ENCODE measurements around the gene HORMAD2.

Gene HORMAD2

DNA sequence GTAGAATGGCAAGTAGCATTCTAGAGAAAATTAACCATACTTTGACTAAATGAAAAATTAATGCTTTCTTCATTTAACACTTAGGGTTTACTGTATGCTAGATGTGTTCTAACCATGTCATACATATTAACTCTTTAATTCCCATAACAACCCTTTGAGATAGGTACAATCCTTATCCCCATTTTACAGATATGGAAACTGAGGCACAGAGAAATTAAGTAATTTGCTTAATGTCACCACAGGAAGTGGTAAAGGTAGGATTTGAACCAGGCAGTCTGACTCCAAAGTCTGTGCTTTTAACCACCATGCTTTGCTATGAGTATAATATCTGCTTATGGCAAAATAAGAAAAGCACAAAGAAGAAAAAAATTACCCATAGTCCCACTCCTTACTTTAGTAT is 106.8 kb downstream of the HORMAD2 start:
- no peaks in the 10 kb centered on the region for H3K27me3 ChIP-seq (ENCODE audit: insufficient read depth, low read length, poor library complexity)
- H3K79me2 ChIP-seq (ENCODE audit: insufficient read depth, low read length) = no peaks in the 10 kb centered on the region
- H2AFZ ChIP-seq (ENCODE audit: low read depth, low read length) = no peak overlapping the region
- no peak for ATAC-seq (ENCODE audit: insufficient read depth, low read depth)
- H3K27ac ChIP-seq (ENCODE audit: low read length) = no peak overlapping the region
- H3K4me3 ChIP-seq (ENCODE audit: low read depth in 1 of 2, low read length in 2 of 2) = no peak overlapping the region
- no peaks in the 10 kb centered on the region for H3K9me3 ChIP-seq (ENCODE audit: insufficient read depth, low read length, severe bottlenecking)
- H3K9ac ChIP-seq (ENCODE audit: low read depth, low read length) = no peak overlapping the region
- peaks cover 32% of the 10 kb centered on the region for H3K4me1 ChIP-seq (ENCODE audit: insufficient read depth, low read length)
- no peaks in the 10 kb centered on the region for H4K20me1 ChIP-seq (ENCODE audit: insufficient read depth, low read length)
- no peak overlapping the region for H3K4me2 ChIP-seq (ENCODE audit: insufficient read depth, low read length)
- TF ChIP-seq CTCF (IDR thresholded peaks at IDR 0.05; ENCODE audit: borderline replicate concordance, extremely low read depth, low read length, poor library complexity, severe bottlenecking) (no peak), EZH2 (IDR thresholded peaks at IDR 0.05; ENCODE audit: borderline replicate concordance, low read depth, low read length, severe bottlenecking) (no peak)
- H3K36me3 ChIP-seq (ENCODE audit: insufficient read depth, low read length) = no peaks in the 10 kb centered on the region
- no peak for DNase-seq

- no peak overlapping the region for H3K9ac ChIP-seq (ENCODE audit: low read depth, low read length)
- no peak for DNase-seq
- H3K4me3 ChIP-seq (ENCODE audit: low read depth in 1 of 2, low read length in 2 of 2) = no peak overlapping the region
- no peaks in the 10 kb centered on the region for H4K20me1 ChIP-seq (ENCODE audit: insufficient read depth, low read length)
- H3K4me1 ChIP-seq (ENCODE audit: insufficient read depth, low read length) = peaks cover 34% of the 10 kb centered on the region
- H3K36me3 ChIP-seq (ENCODE audit: insufficient read depth, low read length) = no peaks in the 10 kb centered on the region
- no peak overlapping the region for H3K27ac ChIP-seq (ENCODE audit: low read length)
- H3K79me2 ChIP-seq (ENCODE audit: insufficient read depth, low read length) = no peaks in the 10 kb centered on the region
- no peaks in the 10 kb centered on the region for H3K9me3 ChIP-seq (ENCODE audit: insufficient read depth, low read length, severe bottlenecking)
- no peak for ATAC-seq (ENCODE audit: insufficient read depth, low read depth)
- no peak overlapping the region for H2AFZ ChIP-seq (ENCODE audit: low read depth, low read length)
- H3K4me2 ChIP-seq (ENCODE audit: insufficient read depth, low read length) = no peak overlapping the region
- H3K27me3 ChIP-seq (ENCODE audit: insufficient read depth, low read length, poor library complexity) = no peaks in the 10 kb centered on the region
- TF ChIP-seq EZH2 (IDR thresholded peaks at IDR 0.05; ENCODE audit: borderline replicate concordance, low read depth, low read length, severe bottlenecking) (no peak), CTCF (IDR thresholded peaks at IDR 0.05; ENCODE audit: borderline replicate concordance, extremely low read depth, low read length, poor library complexity, severe bottlenecking) (no peak)
Measured at GRCh38 chr22:30187529-30188407, 107.5 kb downstream of the HORMAD2 start.

- no peak overlapping the region for H3K4me3 ChIP-seq (ENCODE audit: low read depth in 1 of 2, low read length in 2 of 2)
- no peak overlapping the region for H2AFZ ChIP-seq (ENCODE audit: low read depth, low read length)
- ATAC-seq (ENCODE audit: insufficient read depth, low read depth) = no peak
- no peaks in the 10 kb centered on the region for H4K20me1 ChIP-seq (ENCODE audit: insufficient read depth, low read length)
- H3K4me2 ChIP-seq (ENCODE audit: insufficient read depth, low read length) = no peak overlapping the region
- no peaks in the 10 kb centered on the region for H3K27me3 ChIP-seq (ENCODE audit: insufficient read depth, low read length, poor library complexity)
- H3K9me3 ChIP-seq (ENCODE audit: insufficient read depth, low read length, severe bottlenecking) = no peaks in the 10 kb centered on the region
- peaks cover 22% of the 10 kb centered on the region for H3K4me1 ChIP-seq (ENCODE audit: insufficient read depth, low read length)
- no peak overlapping the region for H3K9ac ChIP-seq (ENCODE audit: low read depth, low read length)
- DNase-seq = no peak
- H3K27ac ChIP-seq (ENCODE audit: low read length) = no peak overlapping the region
- no peaks in the 10 kb centered on the region for H3K36me3 ChIP-seq (ENCODE audit: insufficient read depth, low read length)
- TF ChIP-seq EZH2 (IDR thresholded peaks at IDR 0.05; ENCODE audit: borderline replicate concordance, low read depth, low read length, severe bottlenecking) (no peak), CTCF (IDR thresholded peaks at IDR 0.05; ENCODE audit: borderline replicate concordance, extremely low read depth, low read length, poor library complexity, severe bottlenecking) (no peak)
- H3K79me2 ChIP-seq (ENCODE audit: insufficient read depth, low read length) = no peaks in the 10 kb centered on the region
Measured at GRCh38 chr22:30188911-30189310, 108.6 kb downstream of the HORMAD2 start.

Measured in DND-41 (cell line).